ENCODE results near the gene BTN1A1. TPM values are rescaled to one million over a fixed set of nuclear protein-coding genes. Genes with fewer than 3 reads are reported as not detected.

The BTN1A1 gene
- total RNA-seq, 1 experiment from 2014 or later, result 0.15 TPM

DNA sequence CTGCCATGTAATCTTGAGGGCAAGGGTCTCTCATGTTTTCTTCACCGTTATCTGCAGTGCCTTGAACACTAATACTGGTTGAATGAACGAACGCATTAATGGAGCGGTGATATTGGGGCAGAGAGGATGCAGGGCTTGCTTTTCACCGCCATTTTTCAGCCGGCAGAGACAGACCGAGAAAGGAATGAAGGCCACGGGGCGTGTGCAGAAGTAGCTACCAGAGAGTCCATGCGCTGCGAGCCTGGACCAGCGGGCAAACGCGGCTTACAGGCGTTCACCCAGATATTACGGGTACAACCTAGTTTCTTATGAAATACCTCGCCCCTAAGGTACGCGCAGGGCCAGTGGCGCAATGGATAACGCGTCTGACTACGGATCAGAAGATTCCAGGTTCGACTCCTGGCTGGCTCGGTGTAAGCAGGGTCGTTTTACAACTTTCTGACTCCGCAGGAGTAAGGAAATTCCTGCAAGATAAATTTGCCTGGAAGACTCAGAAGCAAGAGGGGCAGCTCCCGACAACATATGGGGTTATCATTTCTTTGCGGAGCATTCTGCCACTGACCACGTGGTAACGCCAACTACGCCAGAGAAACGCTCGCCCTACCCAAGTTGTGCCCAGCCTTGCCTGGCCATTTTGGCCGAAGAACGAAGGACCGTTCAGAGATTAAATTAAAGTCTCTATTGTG, 37.2 kb downstream of the BTN1A1 start (continued):
- no peak for TF ChIP-seq ZNF281 (CRISPR knock-in tag; IDR thresholded peaks at IDR 0.05)
- TF ChIP-seq AR (CRISPR knock-in tag; IDR thresholded peaks at IDR 0.05), result no peak
- peak; percentile 91 for TF ChIP-seq ETV6 (CRISPR knock-in tag; IDR thresholded peaks at IDR 0.05)
- TF ChIP-seq CBFB (CRISPR knock-in tag; IDR thresholded peaks at IDR 0.05; ENCODE audit: low read depth), result no peak
- TF ChIP-seq, protein P1, sequence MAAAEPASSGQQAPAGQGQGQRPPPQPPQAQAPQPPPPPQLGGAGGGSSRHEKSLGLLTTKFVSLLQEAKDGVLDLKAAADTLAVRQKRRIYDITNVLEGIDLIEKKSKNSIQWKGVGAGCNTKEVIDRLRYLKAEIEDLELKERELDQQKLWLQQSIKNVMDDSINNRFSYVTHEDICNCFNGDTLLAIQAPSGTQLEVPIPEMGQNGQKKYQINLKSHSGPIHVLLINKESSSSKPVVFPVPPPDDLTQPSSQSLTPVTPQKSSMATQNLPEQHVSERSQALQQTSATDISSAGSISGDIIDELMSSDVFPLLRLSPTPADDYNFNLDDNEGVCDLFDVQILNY (CRISPR knock-in tag; IDR thresholded peaks at IDR 0.05), result no peak
- peak; percentile 96 for TF ChIP-seq GABPB1 (CRISPR knock-in tag; IDR thresholded peaks at IDR 0.05)
- no peak for TF ChIP-seq ZNF416 (CRISPR knock-in tag; IDR thresholded peaks at IDR 0.05)
- peak; percentile 71 for TF ChIP-seq CREM (CRISPR knock-in tag; IDR thresholded peaks at IDR 0.05)
- TF ChIP-seq, protein P2, sequence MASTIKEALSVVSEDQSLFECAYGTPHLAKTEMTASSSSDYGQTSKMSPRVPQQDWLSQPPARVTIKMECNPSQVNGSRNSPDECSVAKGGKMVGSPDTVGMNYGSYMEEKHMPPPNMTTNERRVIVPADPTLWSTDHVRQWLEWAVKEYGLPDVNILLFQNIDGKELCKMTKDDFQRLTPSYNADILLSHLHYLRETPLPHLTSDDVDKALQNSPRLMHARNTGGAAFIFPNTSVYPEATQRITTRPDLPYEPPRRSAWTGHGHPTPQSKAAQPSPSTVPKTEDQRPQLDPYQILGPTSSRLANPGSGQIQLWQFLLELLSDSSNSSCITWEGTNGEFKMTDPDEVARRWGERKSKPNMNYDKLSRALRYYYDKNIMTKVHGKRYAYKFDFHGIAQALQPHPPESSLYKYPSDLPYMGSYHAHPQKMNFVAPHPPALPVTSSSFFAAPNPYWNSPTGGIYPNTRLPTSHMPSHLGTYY (CRISPR knock-in tag; IDR thresholded peaks at IDR 0.05), result no peak
- TF ChIP-seq ZNF232 (CRISPR knock-in tag; IDR thresholded peaks at IDR 0.05), result 0 out of 2 replicates have a peak, but pooled peaks have one; percentile 77
- no peak for TF ChIP-seq SMAD4 (CRISPR knock-in tag; IDR thresholded peaks at IDR 0.05)
- TF ChIP-seq SMAD3 (CRISPR knock-in tag; IDR thresholded peaks at IDR 0.05; ENCODE audit: borderline replicate concordance), result 0 out of 2 replicates have a peak, but pooled peaks have one; percentile 66
- no peak for TF ChIP-seq MYBL2 (CRISPR knock-in tag; IDR thresholded peaks at IDR 0.05)
- TF ChIP-seq ZNF425 (CRISPR knock-in tag; conservative IDR thresholded peaks at IDR 0.05), result 0 out of 2 replicates have a peak, but pooled peaks have one; percentile 65
- TF ChIP-seq PRRX2 (CRISPR knock-in tag; IDR thresholded peaks at IDR 0.05), result 0 out of 2 replicates have a peak, but pooled peaks have one; percentile 10
- TF ChIP-seq, protein P3, sequence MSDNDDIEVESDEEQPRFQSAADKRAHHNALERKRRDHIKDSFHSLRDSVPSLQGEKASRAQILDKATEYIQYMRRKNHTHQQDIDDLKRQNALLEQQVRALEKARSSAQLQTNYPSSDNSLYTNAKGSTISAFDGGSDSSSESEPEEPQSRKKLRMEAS (CRISPR knock-in tag; IDR thresholded peaks at IDR 0.05), result 0 out of 2 replicates have a peak, but pooled peaks have one; percentile 57
- TF ChIP-seq EMX1 (CRISPR knock-in tag; IDR thresholded peaks at IDR 0.05), result peak; percentile 64; the same call in 1 of the 2 replicates
- TF ChIP-seq, protein P4, sequence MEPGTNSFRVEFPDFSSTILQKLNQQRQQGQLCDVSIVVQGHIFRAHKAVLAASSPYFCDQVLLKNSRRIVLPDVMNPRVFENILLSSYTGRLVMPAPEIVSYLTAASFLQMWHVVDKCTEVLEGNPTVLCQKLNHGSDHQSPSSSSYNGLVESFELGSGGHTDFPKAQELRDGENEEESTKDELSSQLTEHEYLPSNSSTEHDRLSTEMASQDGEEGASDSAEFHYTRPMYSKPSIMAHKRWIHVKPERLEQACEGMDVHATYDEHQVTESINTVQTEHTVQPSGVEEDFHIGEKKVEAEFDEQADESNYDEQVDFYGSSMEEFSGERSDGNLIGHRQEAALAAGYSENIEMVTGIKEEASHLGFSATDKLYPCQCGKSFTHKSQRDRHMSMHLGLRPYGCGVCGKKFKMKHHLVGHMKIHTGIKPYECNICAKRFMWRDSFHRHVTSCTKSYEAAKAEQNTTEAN (CRISPR knock-in tag; IDR thresholded peaks at IDR 0.05), result no peak
- TF ChIP-seq ZNF138 (CRISPR knock-in tag; conservative IDR thresholded peaks at IDR 0.05), result no peak
- peak; percentile 82 for TF ChIP-seq USF2 (CRISPR knock-in tag; IDR thresholded peaks at IDR 0.05)

All from WTC11 (cell line).